HG03575 (cell line): Measurements from ENCODE around the gene CDY1.
"Not testable (repeated sequence)": the region's sequence is repeated elsewhere in the genome, so short reads cannot be mapped to it uniquely, and the experiment has no call there.

ENCODE experiments used
- ATAC-seq: cut with Tn5 transposase; IDR thresholded peaks from one replicate; pipeline ENCODE4 v1.9.1; 2021; ENCODE audit not compliant: unreplicated experiment, insufficient number of reproducible peaks, low FRiP score; ENCODE audit errors: extremely low read depth

CDY1 gene, protein sequence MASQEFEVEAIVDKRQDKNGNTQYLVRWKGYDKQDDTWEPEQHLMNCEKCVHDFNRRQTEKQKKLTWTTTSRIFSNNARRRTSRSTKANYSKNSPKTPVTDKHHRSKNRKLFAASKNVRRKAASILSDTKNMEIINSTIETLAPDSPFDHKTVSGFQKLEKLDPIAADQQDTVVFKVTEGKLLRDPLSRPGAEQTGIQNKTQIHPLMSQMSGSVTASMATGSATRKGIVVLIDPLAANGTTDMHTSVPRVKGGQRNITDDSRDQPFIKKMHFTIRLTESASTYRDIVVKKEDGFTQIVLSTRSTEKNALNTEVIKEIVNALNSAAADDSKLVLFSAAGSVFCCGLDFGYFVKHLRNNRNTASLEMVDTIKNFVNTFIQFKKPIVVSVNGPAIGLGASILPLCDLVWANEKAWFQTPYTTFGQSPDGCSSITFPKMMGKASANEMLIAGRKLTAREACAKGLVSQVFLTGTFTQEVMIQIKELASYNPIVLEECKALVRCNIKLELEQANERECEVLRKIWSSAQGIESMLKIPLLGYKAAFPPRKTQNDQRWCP

DNA sequence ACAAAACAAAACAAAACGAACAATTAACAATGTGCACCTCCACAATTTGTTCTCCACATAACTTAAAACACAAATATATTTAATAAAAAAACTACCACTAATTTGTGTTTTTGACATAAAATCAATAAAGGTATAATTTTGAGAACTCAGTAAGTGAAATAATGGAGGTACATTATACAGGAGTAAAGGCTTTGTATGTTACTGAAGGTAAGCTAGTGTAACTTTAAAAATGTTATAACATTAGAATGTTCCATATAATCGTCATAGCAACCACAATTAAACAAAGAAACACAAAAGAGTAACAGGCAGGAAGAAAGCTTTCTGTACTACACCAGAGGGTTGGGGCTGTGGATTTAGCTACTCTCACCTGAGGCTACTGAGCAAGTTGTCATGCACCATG lies at the start of gene CDY1:
Gene CDY1 (plus strand): TSS at position 301 of the 400 bp plus-strand sequence. CDS start 326 bp downstream, outside the sequence.
- ATAC-seq: not testable (repeated sequence)

DNA sequence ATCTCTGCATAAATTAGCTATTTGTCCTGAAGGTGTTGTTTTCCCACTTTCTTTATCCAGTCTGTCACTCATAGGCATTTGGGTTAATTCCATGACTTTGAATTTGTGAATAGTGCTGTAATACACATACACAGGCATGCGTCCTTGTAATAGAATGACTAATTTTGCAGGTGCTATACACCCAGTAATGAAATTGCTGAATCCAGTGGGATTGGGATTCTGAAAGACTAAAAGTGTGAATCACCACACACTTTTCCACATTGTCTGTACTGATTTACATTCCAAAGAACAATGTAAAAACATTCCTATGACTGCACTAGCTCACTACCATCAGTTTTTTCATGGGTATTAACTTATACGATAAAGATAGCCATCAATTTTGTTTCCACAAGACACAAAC lies 28.6 kb upstream of the CDY1 start:
- not testable (repeated sequence) for ATAC-seq

DNA sequence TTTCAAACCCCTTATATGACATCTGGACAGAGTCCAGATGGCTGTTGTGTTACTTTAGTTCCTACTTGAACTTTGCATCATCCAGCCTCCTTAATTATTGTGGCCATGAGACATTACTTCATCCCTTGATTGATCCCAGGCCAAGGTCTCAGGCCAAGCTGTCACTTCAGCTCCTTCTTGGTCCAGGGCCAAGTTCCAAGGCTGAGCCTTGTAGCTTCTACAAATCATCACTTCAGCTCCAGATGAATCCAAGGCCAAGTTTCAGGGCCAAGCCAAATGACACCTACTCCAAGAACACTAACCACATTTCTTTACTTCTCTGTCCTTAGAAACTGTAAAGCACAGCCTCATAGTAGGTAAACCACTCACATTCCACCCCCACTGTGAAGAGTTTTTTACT lies 1.7 kb upstream of the CDY1 start:
- not testable (repeated sequence) for ATAC-seq

DNA sequence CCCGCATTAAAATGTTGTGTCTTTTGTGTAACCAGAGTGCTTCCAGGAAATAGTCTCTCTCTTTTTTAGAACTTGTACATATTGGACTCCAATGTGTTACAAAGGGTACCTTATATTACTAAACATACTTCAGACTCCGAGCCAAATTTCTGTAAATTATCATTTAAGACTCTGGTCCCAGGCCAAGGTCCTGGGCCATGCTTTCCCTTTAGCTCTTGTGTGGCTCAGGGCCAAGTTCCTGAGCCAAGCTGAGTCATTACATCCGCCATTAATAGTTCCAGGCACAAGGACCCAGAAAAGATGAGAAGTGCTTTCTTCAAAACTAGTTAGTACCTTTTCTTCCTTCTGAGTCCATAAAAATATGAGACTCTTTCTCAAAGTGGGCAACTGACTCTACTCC lies 4.6 kb downstream of the CDY1 start:
- not testable (repeated sequence) for ATAC-seq

DNA sequence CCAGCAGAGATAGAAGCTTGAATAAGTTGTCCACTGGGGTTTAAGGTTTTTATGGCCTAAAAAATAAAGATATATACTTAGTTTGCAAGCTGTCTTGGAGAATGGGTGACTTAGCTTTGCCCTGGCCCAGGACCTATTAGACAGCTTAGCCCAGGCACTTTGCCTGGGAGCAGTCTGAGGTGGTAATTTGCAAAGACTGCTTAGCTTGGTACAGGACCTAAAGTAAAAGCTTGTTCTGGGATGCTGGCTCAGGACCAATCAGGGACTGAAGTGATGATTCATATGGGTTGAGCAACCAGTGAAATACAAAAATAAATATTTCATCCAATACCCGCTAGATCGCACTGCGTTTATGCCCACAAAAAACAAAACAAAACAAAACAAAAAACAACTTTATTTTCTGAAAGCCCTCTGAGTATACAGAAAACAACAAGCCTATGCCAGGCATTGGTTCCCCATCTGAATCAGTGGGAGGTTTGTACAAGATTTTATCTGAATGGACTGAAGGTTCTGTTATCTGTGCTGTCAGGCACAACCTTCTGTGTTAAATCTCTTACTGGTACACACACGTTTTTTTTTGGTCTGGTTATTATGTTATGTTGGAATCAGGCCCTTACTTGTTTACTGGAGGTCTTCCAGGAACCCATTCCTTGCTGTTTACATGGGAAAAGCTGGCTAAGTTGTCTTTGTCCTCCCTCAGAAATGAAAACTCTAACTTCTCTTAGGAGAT lies 8.6 kb downstream of the CDY1 start:
- not testable (repeated sequence) for ATAC-seq

DNA sequence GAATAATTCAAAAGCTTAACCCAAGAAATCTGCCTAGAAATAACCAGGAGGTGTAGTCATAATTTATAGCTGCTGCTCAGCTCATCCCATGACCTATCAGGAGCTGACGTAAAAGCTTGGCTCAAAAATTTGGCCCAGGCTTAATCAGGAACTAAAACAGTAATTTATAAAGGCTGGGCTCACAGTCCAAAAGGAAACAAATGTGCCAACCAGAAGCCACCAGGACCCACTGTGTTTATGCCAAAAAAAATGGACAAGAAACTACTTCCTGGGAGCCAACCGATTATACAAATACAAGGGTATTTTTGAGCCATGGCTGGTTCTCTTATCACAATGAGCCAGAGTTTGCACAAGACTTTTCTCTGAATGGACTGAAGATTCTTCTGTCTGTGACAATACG lies 17.9 kb downstream of the CDY1 start:
- ATAC-seq: not testable (repeated sequence)

DNA sequence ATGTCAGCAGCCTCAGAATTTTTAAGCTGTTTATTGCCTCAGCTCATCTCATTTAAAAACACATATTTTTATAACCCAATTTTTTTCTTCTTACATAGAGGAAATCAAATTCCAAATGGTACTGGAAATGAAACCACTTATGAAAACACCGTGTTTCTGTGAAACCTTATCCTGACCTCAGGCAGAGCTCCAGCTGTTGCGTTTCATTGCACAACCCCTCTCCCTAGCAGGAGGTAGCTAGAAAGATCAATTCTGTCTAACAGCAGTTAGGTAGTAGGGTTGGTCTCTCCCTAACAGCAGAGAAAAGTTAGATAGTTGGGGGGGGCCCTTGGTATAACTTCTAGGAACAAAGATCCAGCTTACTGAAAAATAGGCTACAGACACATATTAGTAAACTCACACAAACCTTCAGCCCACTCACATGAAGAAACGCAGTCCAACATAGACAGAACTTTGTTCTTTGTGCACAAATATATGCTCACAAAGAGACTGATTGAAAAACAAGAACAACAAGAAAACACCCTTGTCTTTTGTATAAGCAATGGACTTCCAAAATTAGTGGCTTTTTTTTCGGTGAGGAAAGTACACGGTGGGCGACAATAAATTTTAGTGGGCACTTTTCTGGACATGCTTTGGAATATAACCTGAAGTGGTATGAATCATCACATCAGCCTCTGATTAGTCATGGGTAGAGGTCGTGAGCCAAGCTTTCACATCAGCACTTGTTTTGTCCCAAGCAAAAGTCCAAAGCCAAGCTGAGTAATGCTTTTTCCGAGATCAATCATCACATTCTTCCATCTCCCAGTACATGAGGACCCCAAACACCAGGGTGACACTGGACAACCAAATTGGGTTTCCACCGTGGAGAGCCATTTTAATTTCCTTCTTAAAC lies 21.4 kb downstream of the CDY1 start:
- not testable (repeated sequence) for ATAC-seq
